ENCODE measurements around the gene NUSAP1. TPM values are rescaled to one million over a fixed set of nuclear protein-coding genes. Genes with fewer than 3 reads are reported as not detected.
"Not testable (repeated sequence)": the region's sequence is repeated elsewhere in the genome, so short reads cannot be mapped to it uniquely, and the experiment has no call there.

The NUSAP1 gene, protein sequence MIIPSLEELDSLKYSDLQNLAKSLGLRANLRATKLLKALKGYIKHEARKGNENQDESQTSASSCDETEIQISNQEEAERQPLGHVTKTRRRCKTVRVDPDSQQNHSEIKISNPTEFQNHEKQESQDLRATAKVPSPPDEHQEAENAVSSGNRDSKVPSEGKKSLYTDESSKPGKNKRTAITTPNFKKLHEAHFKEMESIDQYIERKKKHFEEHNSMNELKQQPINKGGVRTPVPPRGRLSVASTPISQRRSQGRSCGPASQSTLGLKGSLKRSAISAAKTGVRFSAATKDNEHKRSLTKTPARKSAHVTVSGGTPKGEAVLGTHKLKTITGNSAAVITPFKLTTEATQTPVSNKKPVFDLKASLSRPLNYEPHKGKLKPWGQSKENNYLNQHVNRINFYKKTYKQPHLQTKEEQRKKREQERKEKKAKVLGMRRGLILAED
- total RNA-seq (2021) (205 and 221 TPM in 2 replicates), Bru-seq, nascent RNA (percentile 97 among the genes with signal in this experiment), BruChase-seq, experiment 1, labeled RNA remaining after a 2-hour chase (percentile 99 among the genes with signal in this experiment), BruChase-seq, experiment 2, labeled RNA remaining after a 6-hour chase (percentile 99 among the genes with signal in this experiment)
- long read RNA-seq, transcript NUSAP1-210 (11 exons, 2,232 nt) = minor isoform, 25 of 1,002 reads
- long read RNA-seq, transcript NUSAP1-202 (11 exons, 2,274 nt) = minor isoform, 246 of 1,002 reads
- long read RNA-seq, transcript NUSAP1-201 (11 exons, 2,409 nt) = minor isoform, 144 of 1,002 reads
- long read RNA-seq, transcript NUSAP1-208 (11 exons, 1,629 nt) = major isoform, 306 of 1,002 reads
- long read RNA-seq, partial matches to known transcripts = 10 of 1,002 reads
- long read RNA-seq, other reads (novel, unspliced or antisense) = 250 of 1,002 reads

DNA sequence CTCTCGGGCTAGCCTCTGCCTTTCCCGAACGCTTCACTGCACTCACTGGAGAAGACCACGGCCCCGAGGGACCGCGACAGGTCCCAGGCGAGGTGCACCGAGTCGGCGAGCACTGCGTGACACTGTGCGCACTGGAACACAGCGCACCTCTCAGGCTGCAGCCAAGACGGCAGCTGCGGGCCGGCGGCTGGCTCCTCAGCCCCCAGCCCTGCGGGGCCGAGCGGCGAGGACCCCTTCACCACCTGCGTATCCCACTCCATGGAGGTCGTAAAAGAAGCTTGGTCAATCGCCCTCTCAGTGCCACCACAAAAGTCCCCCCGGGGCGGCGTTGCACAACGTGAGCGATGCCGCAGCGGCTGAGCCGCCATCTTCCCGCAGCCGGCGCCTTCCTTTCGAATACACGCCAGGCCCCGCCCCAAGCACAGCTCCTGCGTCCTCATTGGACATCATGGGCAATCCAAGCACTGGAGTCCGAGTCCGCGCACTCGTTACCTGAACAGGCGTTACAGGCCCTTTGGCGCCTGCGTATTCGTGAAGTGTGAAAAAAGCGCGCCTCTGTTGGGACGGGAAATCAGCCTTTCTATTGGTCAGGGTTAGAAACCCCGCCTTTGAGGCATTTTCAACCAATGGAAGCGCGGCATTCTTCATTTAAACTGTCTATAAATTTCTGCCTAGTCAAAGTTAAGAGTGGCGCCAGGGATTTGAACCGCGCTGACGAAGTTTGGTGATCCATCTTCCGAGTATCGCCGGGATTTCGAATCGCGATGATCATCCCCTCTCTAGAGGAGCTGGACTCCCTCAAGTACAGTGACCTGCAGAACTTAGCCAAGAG lies at the start of gene NUSAP1, which contains the start of gene OIP5:
NUSAP1 (plus strand) TSS at position 688 of the 832 bp plus-strand sequence; CDS start at position 765, 77 bp downstream.
OIP5 (minus strand) TSS at position 398 of the 832 bp plus-strand sequence; CDS start at position 368, 30 bp downstream.
- POLR2A ChIA-PET (ENCODE audit: low non-redundant PET) = interaction anchor here (0.5 to 0.6 kb wide), 3 partner anchors 33 to 805 kb away, joined by 4 to 8 read pairs (median 4); no protein-coding TSS in a partner anchor
- BruUV-seq (replicated peaks) = TSS peak; percentile 59
- intact Hi-C loops (cut with micrococcal nuclease; ENCODE audit: unreplicated experiment) = loop anchor here (5.0 kb wide), 2 partner anchors 45 to 425 kb away; no protein-coding TSS in a partner anchor
- TF ChIP-seq EZH2 (IDR thresholded peaks at IDR 0.05; ENCODE audit: borderline replicate concordance, low read depth, low read length, poor library complexity, severe bottlenecking) = no peak
- TF ChIP-seq, protein P1, sequence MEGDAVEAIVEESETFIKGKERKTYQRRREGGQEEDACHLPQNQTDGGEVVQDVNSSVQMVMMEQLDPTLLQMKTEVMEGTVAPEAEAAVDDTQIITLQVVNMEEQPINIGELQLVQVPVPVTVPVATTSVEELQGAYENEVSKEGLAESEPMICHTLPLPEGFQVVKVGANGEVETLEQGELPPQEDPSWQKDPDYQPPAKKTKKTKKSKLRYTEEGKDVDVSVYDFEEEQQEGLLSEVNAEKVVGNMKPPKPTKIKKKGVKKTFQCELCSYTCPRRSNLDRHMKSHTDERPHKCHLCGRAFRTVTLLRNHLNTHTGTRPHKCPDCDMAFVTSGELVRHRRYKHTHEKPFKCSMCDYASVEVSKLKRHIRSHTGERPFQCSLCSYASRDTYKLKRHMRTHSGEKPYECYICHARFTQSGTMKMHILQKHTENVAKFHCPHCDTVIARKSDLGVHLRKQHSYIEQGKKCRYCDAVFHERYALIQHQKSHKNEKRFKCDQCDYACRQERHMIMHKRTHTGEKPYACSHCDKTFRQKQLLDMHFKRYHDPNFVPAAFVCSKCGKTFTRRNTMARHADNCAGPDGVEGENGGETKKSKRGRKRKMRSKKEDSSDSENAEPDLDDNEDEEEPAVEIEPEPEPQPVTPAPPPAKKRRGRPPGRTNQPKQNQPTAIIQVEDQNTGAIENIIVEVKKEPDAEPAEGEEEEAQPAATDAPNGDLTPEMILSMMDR (conservative IDR thresholded peaks at IDR 0.05; ENCODE audit: low read depth, low read length) = peak; percentile 63
- peaks cover 13% of the 10 kb centered on the region for H3K4me1 ChIP-seq (ENCODE audit: insufficient read depth, low read length, poor library complexity, severe bottlenecking)
- CTCF ChIA-PET = interaction anchor here (0.7 to 1.1 kb wide), 3 partner anchors 43 to 428 kb away, joined by 3 read pairs; partner anchors contain the start of gene CHP1
- H3K27ac ChIP-seq (ENCODE audit: low read depth, low read length, poor library complexity, severe bottlenecking) = peak within 1 kb of the TSS; percentile 91
- peak within 1 kb of the TSS; percentile 78 for H3K4me3 ChIP-seq (ENCODE audit: low read depth, low read length, poor library complexity, severe bottlenecking)
- peaks cover 11% of the 10 kb centered on the region for H3K36me3 ChIP-seq (ENCODE audit: insufficient read depth, low read length, poor library complexity, severe bottlenecking)
- peak; percentile 100 for DNase-seq (ENCODE audit: low spot score)
- no peaks in the 10 kb centered on the region for H3K27me3 ChIP-seq (replicated peaks; ENCODE audit: insufficient read depth, low read depth, low read length, poor library complexity)
- no peaks in the 10 kb centered on the region for H3K9me3 ChIP-seq (ENCODE audit: low read depth, low read length, poor library complexity, severe bottlenecking)

DNA sequence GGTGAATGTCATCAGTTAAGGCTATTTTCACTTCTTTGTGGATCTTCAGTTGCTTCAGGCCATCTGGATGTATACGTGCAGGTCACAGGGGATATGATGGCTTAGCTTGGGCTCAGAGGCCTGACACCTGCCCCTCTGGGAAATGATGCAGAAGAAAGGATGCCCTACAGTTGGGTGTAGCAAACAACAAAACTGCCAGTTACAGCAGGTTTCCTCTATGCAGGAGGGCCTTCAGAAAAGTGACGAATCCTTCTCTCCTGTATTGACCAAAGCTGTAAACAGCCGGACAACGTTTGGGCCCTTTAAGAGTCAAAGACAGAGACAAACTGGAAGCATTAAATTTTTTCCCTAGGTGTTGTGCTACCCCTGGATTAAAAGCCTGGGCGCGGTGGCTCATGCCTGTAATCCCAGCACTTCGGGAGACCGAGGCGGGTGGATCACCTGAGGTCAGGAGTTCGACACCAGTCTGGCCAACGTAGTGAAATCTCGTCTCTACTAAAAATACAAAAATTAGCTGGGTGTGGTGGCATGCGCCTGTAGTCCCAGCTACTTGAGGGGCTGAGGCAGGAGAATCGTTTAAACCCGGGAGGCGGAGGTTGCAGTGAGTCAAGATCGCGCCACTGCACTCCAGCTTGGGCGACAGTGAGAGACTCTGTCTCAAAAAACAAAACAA lies 49.6 kb upstream of the NUSAP1 start:
- H3K9me3 ChIP-seq (ENCODE audit: low read depth, low read length, poor library complexity, severe bottlenecking); intact Hi-C loops (cut with micrococcal nuclease; ENCODE audit: unreplicated experiment); CTCF ChIA-PET; H3K4me3 ChIP-seq (ENCODE audit: low read depth, low read length, poor library complexity, severe bottlenecking); POLR2A ChIA-PET (ENCODE audit: low non-redundant PET); H3K27me3 ChIP-seq (replicated peaks; ENCODE audit: insufficient read depth, low read depth, low read length, poor library complexity); DNase-seq (ENCODE audit: low spot score): not testable (repeated sequence)
- peaks cover 40% of the 10 kb centered on the region for H3K36me3 ChIP-seq (ENCODE audit: insufficient read depth, low read length, poor library complexity, severe bottlenecking)
- peak overlapping the region; percentile 74 for H3K27ac ChIP-seq (ENCODE audit: low read depth, low read length, poor library complexity, severe bottlenecking)
- BruUV-seq (replicated peaks) = TSS peak; percentile 97
- peaks cover 10% of the 10 kb centered on the region for H3K4me1 ChIP-seq (ENCODE audit: insufficient read depth, low read length, poor library complexity, severe bottlenecking)

DNA sequence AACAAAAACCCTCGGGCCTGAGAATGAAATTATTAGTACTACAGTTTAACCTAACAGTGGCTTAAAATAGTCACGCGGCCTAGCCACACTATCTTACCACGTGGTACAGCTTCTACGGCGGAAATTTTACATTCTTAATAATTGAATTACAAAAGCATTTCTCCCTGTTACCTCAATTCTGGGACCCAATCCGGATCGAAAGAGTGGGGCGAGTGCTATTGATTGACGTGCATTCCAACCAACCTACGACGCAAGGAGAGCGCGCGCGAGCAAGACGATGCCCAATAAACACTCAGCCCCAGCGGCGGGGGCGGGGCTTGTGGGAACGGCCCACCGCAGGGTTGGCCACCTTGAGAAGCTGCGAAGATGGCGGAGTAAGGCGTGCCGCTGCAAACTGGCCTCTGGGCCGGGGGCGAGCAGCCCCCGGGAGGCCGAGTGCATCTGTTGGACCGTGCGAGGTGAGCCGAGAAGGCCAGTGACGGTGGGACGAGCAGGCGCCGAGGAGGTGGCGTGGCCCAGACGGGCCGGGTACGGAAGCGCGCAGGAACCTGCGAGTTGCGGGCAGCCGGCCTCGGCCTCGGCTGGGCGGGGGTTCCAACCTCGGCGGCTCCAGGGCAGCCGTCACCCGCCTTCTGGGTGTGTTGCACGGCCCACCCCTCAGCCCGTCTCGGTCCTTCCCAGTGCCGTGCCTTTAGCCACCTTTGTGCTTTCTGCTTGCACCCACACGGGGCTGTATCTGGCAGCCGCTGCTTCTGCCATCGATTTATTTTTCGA lies 48.8 kb upstream of the NUSAP1 start:
- no TSS peak for BruUV-seq (replicated peaks)
- no peak for TF ChIP-seq EZH2 (IDR thresholded peaks at IDR 0.05; ENCODE audit: borderline replicate concordance, low read depth, low read length, poor library complexity, severe bottlenecking)
- TF ChIP-seq, protein P1 (conservative IDR thresholded peaks at IDR 0.05; ENCODE audit: low read depth, low read length) = no peak
- CTCF ChIA-PET = no interaction called here
- H3K4me1 ChIP-seq (ENCODE audit: insufficient read depth, low read length, poor library complexity, severe bottlenecking) = peaks cover 10% of the 10 kb centered on the region
- peak overlapping the region; percentile 94 for H3K27ac ChIP-seq (ENCODE audit: low read depth, low read length, poor library complexity, severe bottlenecking)
- H3K9me3 ChIP-seq (ENCODE audit: low read depth, low read length, poor library complexity, severe bottlenecking) = peaks cover 3% of the 10 kb centered on the region
- peak; percentile 100 for DNase-seq (ENCODE audit: low spot score)
- peak overlapping the region; percentile 72 for H3K4me3 ChIP-seq (ENCODE audit: low read depth, low read length, poor library complexity, severe bottlenecking)
- intact Hi-C loops (cut with micrococcal nuclease; ENCODE audit: unreplicated experiment) = no loop called here
- H3K36me3 ChIP-seq (ENCODE audit: insufficient read depth, low read length, poor library complexity, severe bottlenecking) = peaks cover 48% of the 10 kb centered on the region
- POLR2A ChIA-PET (ENCODE audit: low non-redundant PET) = no interaction called here
- no peaks in the 10 kb centered on the region for H3K27me3 ChIP-seq (replicated peaks; ENCODE audit: insufficient read depth, low read depth, low read length, poor library complexity)
